Fibroblast of lung (primary cell): ENCODE data around the gene CIC. TPM values are rescaled to one million over a fixed set of nuclear protein-coding genes. Genes with fewer than 3 reads are reported as not detected.

Experiments
- DNase-seq, 2 donors: peaks; one replicate each; pipeline versions ENCODE4 v3.0.0 to v3.0.0-alpha.2; 2010; ENCODE audit warnings: low read depth in 2 of 2
- H2AFZ ChIP-seq: 2 replicates; pipeline ENCODE4 v1.5.1; 2012; ENCODE audit warnings: low read length, control low read depth, inconsistent platforms
- H3K27ac ChIP-seq: 2 replicates; pipeline ENCODE4 v1.5.1; 2011; ENCODE audit warnings: low read length, control low read depth; ENCODE audit not compliant: insufficient read depth
- H3K27me3 ChIP-seq: 2 replicates; pipeline ENCODE4 v1.5.1; 2011; ENCODE audit warnings: mild to moderate bottlenecking, low read length; ENCODE audit not compliant: control insufficient read depth, insufficient read depth
- H3K36me3 ChIP-seq: 2 replicates; pipeline ENCODE4 v1.5.1; 2011; ENCODE audit warnings: low read length; ENCODE audit not compliant: control insufficient read depth, insufficient read depth
- H3K4me1 ChIP-seq: 2 replicates; pipeline ENCODE4 v1.5.1; 2011; ENCODE audit warnings: low read length; ENCODE audit not compliant: control insufficient read depth, insufficient read depth; ENCODE audit errors: extremely low read depth
- H3K4me2 ChIP-seq: 2 replicates; pipeline ENCODE4 v1.5.1; 2011; ENCODE audit warnings: low read length, control low read depth; ENCODE audit not compliant: insufficient read depth; ENCODE audit errors: extremely low read depth
- H3K4me3 ChIP-seq, 4 experiments: fragments of 200-600 bp in 1 of 4; sonication (generic) in 1 of 4; replicated peaks in 1 of 4; 2 replicates each; pipeline ENCODE4 v1.5.1; 2011 to 2016; ENCODE audit warnings: low read length in 4 of 4, low read depth in 3 of 4, mild to moderate bottlenecking in 3 of 4, control low read depth in 2 of 4, inconsistent platforms in 1 of 4, mixed read lengths in 1 of 4; ENCODE audit not compliant: insufficient read depth in 1 of 4; ENCODE audit errors: control extremely low read depth in 1 of 4
- H3K79me2 ChIP-seq: 2 replicates; pipeline ENCODE4 v1.5.1; 2012; ENCODE audit warnings: mild to moderate bottlenecking, low read length, inconsistent platforms; ENCODE audit not compliant: control insufficient read depth, insufficient read depth
- H3K9ac ChIP-seq: 2 replicates; pipeline ENCODE4 v1.5.1; 2011; ENCODE audit warnings: mild to moderate bottlenecking, low read length, control low read depth; ENCODE audit not compliant: insufficient read depth
- H3K9me3 ChIP-seq: 2 replicates; pipeline ENCODE4 v1.5.1; 2012; ENCODE audit warnings: low read depth, low read length; ENCODE audit not compliant: control insufficient read depth, insufficient read depth
- H4K20me1 ChIP-seq: 2 replicates; pipeline ENCODE4 v1.5.1; 2011; ENCODE audit warnings: low read length; ENCODE audit not compliant: control insufficient read depth, insufficient read depth; ENCODE audit errors: extremely low read depth
- EZH2 ChIP-seq: IDR thresholded peaks from 2 replicates; pipeline ENCODE4 v1.5.1; 2012; ENCODE audit warnings: low read length, control low read depth, mild to moderate bottlenecking; ENCODE audit errors: missing control alignments
- polyA plus RNA-seq, 2 donors: library from polyadenylated mRNA; depleted of rRNA in 1 of 2; stranded (reverse) in 1 of 2; unstranded in 1 of 2; fragments of >200 nt; gene quantifications; 2 replicates each; pipeline ENCODE4 v1.2.1, GENCODE V29; 2011 to 2012; ENCODE audit warnings: missing spikeins in 1 of 2
- total RNA-seq: library from RNA; depleted of rRNA; stranded (reverse); fragments of >200 nt; gene quantifications from 2 replicates; pipeline ENCODE4 v1.2.1, GENCODE V29; 2014
- TF ChIP-seq, protein P1 (sequence below), 2 donors: IDR thresholded peaks in 1 of 2; conservative IDR thresholded peaks in 1 of 2; 1 replicate in 1 of 2; 2 replicates in 1 of 2; pipeline ENCODE4 v1.5.1; 2011 to 2012; ENCODE audit warnings: low read length in 2 of 2, control low read depth in 1 of 2, inconsistent platforms in 1 of 2, low read depth in 1 of 2, mild to moderate bottlenecking in 1 of 2

The CIC gene
- total and polyA plus RNA-seq, 2 donors (not counting 1 experiment from before 2014, with no cell fraction given): 8.5 to 23.6 TPM

- DNase-seq: no peak
- Histone ChIP-seq H3K4me3 (no peak overlapping the region), H3K4me1 (peaks cover 17% of the 10 kb centered on the region), H4K20me1 (no peaks in the 10 kb centered on the region), H3K36me3 (peaks cover 26% of the 10 kb centered on the region), H3K79me2 (peaks cover 52% of the 10 kb centered on the region), H3K27ac (no peak overlapping the region), H2AFZ (no peak overlapping the region), H3K9ac (no peak overlapping the region), H3K9me3 (no peaks in the 10 kb centered on the region), H3K4me2 (no peak overlapping the region), H3K27me3 (no peaks in the 10 kb centered on the region)
- no peak for TF ChIP-seq EZH2
- TF ChIP-seq, protein P1, sequence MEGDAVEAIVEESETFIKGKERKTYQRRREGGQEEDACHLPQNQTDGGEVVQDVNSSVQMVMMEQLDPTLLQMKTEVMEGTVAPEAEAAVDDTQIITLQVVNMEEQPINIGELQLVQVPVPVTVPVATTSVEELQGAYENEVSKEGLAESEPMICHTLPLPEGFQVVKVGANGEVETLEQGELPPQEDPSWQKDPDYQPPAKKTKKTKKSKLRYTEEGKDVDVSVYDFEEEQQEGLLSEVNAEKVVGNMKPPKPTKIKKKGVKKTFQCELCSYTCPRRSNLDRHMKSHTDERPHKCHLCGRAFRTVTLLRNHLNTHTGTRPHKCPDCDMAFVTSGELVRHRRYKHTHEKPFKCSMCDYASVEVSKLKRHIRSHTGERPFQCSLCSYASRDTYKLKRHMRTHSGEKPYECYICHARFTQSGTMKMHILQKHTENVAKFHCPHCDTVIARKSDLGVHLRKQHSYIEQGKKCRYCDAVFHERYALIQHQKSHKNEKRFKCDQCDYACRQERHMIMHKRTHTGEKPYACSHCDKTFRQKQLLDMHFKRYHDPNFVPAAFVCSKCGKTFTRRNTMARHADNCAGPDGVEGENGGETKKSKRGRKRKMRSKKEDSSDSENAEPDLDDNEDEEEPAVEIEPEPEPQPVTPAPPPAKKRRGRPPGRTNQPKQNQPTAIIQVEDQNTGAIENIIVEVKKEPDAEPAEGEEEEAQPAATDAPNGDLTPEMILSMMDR (conservative IDR thresholded peaks at IDR 0.05 in 1 of 2, IDR thresholded peaks at IDR 0.05 in 1 of 2; ENCODE audit: low read depth in 1 of 2, low read length in 2 of 2): no peak
These were observed 6.5 kb downstream of the CIC start for GRCh38 chr19:42275517-42275916.

- no peak overlapping the region for H3K4me2 ChIP-seq
- H3K4me1 ChIP-seq: peaks cover 14% of the 10 kb centered on the region
- H3K79me2 ChIP-seq: peaks cover 47% of the 10 kb centered on the region
- H2AFZ ChIP-seq: no peak overlapping the region
- no peak overlapping the region for H3K4me3 ChIP-seq
- H3K27me3 ChIP-seq: no peaks in the 10 kb centered on the region
- no peak overlapping the region for H3K9ac ChIP-seq
- DNase-seq: no peak
- H4K20me1 ChIP-seq: no peaks in the 10 kb centered on the region
- TF ChIP-seq EZH2: no peak
- TF ChIP-seq, protein P1 (conservative IDR thresholded peaks at IDR 0.05 in 1 of 2, IDR thresholded peaks at IDR 0.05 in 1 of 2; ENCODE audit: low read depth in 1 of 2, low read length in 2 of 2): no peak
- H3K9me3 ChIP-seq: no peaks in the 10 kb centered on the region
- peaks cover 25% of the 10 kb centered on the region for H3K36me3 ChIP-seq
- no peak overlapping the region for H3K27ac ChIP-seq
These were observed 7.2 kb downstream of the CIC start for GRCh38 chr19:42276284-42276683.

DNA sequence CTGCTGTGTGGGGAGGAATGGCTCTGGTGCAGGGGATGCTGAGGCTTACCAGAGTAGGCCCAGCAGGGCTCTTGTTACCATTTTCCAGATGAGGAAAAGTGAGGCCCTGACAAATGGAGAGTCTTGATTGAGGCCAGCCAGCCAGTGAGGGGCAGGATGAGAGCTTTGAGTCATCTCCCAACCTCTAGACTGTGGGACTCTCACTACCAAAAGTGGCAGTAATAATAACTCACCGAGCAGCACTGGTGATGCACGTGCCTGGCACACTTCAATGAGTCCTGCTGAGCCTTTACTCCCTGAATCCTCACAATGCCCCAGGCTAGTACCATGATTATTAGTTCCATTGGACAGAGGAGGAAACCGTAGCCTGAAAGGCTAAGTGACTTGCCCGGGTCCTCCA, 7.8 kb downstream of the CIC start:
- Histone ChIP-seq H3K36me3 (peaks cover 24% of the 10 kb centered on the region), H4K20me1 (no peaks in the 10 kb centered on the region), H3K4me1 (peaks cover 18% of the 10 kb centered on the region), H3K9ac (no peak overlapping the region), H3K4me3 (no peak overlapping the region), H3K27me3 (no peaks in the 10 kb centered on the region), H3K27ac (no peak overlapping the region), H3K4me2 (no peak overlapping the region), H3K79me2 (peaks cover 44% of the 10 kb centered on the region), H2AFZ (no peak overlapping the region), H3K9me3 (no peaks in the 10 kb centered on the region)
- TF ChIP-seq, protein P1 (conservative IDR thresholded peaks at IDR 0.05 in 1 of 2, IDR thresholded peaks at IDR 0.05 in 1 of 2; ENCODE audit: low read depth in 1 of 2, low read length in 2 of 2): no peak
- TF ChIP-seq EZH2: no peak
- no peak for DNase-seq
